Endodermal cell (in vitro differentiated cells): ENCODE measurements around the gene LRP6. TPM values are rescaled to one million over a fixed set of nuclear protein-coding genes. Genes with fewer than 3 reads are reported as not detected.

Experiments used
- DNase-seq: peaks from one replicate; pipeline ENCODE4 v3.0.0-alpha.2; 2017
- H3K27ac ChIP-seq: 2 replicates; pipeline ENCODE4 v1.5.1; 2013; ENCODE audit warnings: mild to moderate bottlenecking, low read depth, low read length, moderate library complexity
- H3K27me3 ChIP-seq: 2 replicates; pipeline ENCODE4 v1.6.1; 2013; ENCODE audit warnings: mild to moderate bottlenecking, low read length, moderate library complexity; ENCODE audit not compliant: insufficient read depth, control insufficient read depth, poor library complexity, severe bottlenecking
- H3K36me3 ChIP-seq: 2 replicates; pipeline ENCODE4 v1.7.0; 2013; ENCODE audit warnings: mild to moderate bottlenecking, low read length, moderate library complexity; ENCODE audit not compliant: control insufficient read depth, insufficient read depth
- H3K4me1 ChIP-seq: one replicate; pipeline ENCODE4 v1.7.0; 2013; ENCODE audit warnings: low read length; ENCODE audit not compliant: control insufficient read depth, insufficient read depth
- H3K4me3 ChIP-seq: 2 replicates; pipeline ENCODE4 v1.5.1; 2013; ENCODE audit warnings: mild to moderate bottlenecking, low read length, moderate library complexity
- H3K9ac ChIP-seq: 2 replicates; pipeline ENCODE4 v1.6.1; 2013; ENCODE audit warnings: mild to moderate bottlenecking, low read length, moderate library complexity; ENCODE audit not compliant: poor library complexity, severe bottlenecking; ENCODE audit errors: extremely low read depth
- H3K9me3 ChIP-seq: 2 replicates; pipeline ENCODE4 v1.6.1; 2013; ENCODE audit warnings: mild to moderate bottlenecking, low read length, moderate library complexity; ENCODE audit not compliant: control insufficient read depth
- H3K27ac Mint-ChIP-seq: 2 replicates; pipeline ENCODE4 v1.8.0; 2020; ENCODE audit warnings: mixed read lengths
- H3K27me3 Mint-ChIP-seq: 2 replicates; pipeline ENCODE4 v1.8.0; 2021; ENCODE audit warnings: mild to moderate bottlenecking, mixed read lengths; ENCODE audit not compliant: insufficient read depth
- H3K36me3 Mint-ChIP-seq: 2 replicates; pipeline ENCODE4 v1.8.0; 2020; ENCODE audit warnings: low read depth, mixed read lengths
- H3K4me1 Mint-ChIP-seq: 2 replicates; pipeline ENCODE4 v1.8.0; 2020; ENCODE audit warnings: mixed read lengths
- H3K4me3 Mint-ChIP-seq: 2 replicates; pipeline ENCODE4 v1.8.0; 2020; ENCODE audit warnings: mild to moderate bottlenecking, moderate library complexity, mixed read lengths
- H3K9me3 Mint-ChIP-seq: 2 replicates; pipeline ENCODE4 v1.8.0; 2020; ENCODE audit warnings: mild to moderate bottlenecking, mixed read lengths
- CTCF ChIP-seq: fragments of 200-600 bp; sonication (generic); conservative IDR thresholded peaks from 2 replicates; pipeline ENCODE4 v1.5.0; 2021; ENCODE audit warnings: antibody characterized with exemption, mild to moderate bottlenecking
- WGBS, 2 experiments: methylation state at CpG; one replicate each; pipeline versions ENCODE4 v1.1.5 to v1.1.7; 2013; ENCODE audit warnings: missing lambda C conversion rate in 2 of 2, mixed read lengths in 1 of 2; ENCODE audit not compliant: insufficient coverage in 1 of 2, insufficient read length in 1 of 2; 5-methylcytosine and 5-hydroxymethylcytosine counted together
- total RNA-seq, 2 donors: library from RNA; stranded (reverse); fragmentation: NEBNext Ultra II Directional in 1 of 2; extraction: Animal tissue kit (Norgen Biotek cat#: 25700) in 1 of 2; gene quantifications; 2 replicates in 1 of 2; 3 replicates in 1 of 2; pipeline ENCODE4 v1.2.1, GENCODE V29; 2021

The LRP6 gene
- total RNA-seq, 2 donors from 2014 or later: 109 to 182 TPM

- Mint-ChIP-seq H3K27me3 (no peaks in the 10 kb centered on the region), H3K4me3 (no peak overlapping the region), H3K36me3 (peaks cover 11% of the 10 kb centered on the region), H3K9me3 (no peaks in the 10 kb centered on the region), H3K27ac (no peak overlapping the region), H3K4me1 (peaks cover 54% of the 10 kb centered on the region)
- Histone ChIP-seq H3K4me3 (no peak overlapping the region), H3K27me3 (no peaks in the 10 kb centered on the region), H3K9ac (no peak overlapping the region), H3K4me1 (peaks cover 13% of the 10 kb centered on the region), H3K36me3 (peaks cover 5% of the 10 kb centered on the region), H3K9me3 (no peaks in the 10 kb centered on the region), H3K27ac (no peak overlapping the region)
- WGBS, 2 experiments: 98 to 100% methylated on average over 2 to 3 of the region's 3 CpGs
- TF ChIP-seq CTCF: no peak
- DNase-seq: no peak
Observed at GRCh38 chr12:12209675-12210074, 57.2 kb downstream of the LRP6 start.

GRCh38 chr12:12209043-12209442 is 57.8 kb downstream of the LRP6 start:
- Mint-ChIP-seq H3K27me3 (no peaks in the 10 kb centered on the region), H3K36me3 (peaks cover 12% of the 10 kb centered on the region), H3K9me3 (no peaks in the 10 kb centered on the region), H3K4me3 (no peak overlapping the region), H3K4me1 (peaks cover 50% of the 10 kb centered on the region), H3K27ac (no peak overlapping the region)
- Histone ChIP-seq H3K27ac (no peak overlapping the region), H3K4me1 (peaks cover 7% of the 10 kb centered on the region), H3K4me3 (no peak overlapping the region), H3K36me3 (peaks cover 5% of the 10 kb centered on the region), H3K27me3 (no peaks in the 10 kb centered on the region), H3K9ac (no peak overlapping the region), H3K9me3 (no peaks in the 10 kb centered on the region)
- no peak for DNase-seq
- no peak for TF ChIP-seq CTCF
- 92 to 96% methylated on average over 2 to 3 of the region's 3 CpGs for WGBS, 2 experiments

GRCh38 chr12:12207746-12208145 is 59.1 kb downstream of the LRP6 start:
- Mint-ChIP-seq H3K4me1 (peaks cover 52% of the 10 kb centered on the region), H3K27ac (no peak overlapping the region)
- 100% methylated on average over 1 of the region's 1 CpG; no CpG with 5 or more reads in 1 of the 2 experiments for WGBS, 2 experiments

More at GRCh38 chr12:12207746-12208145, 59.1 kb downstream of the LRP6 start:
- no peak overlapping the region for H3K9ac ChIP-seq
- no peaks in the 10 kb centered on the region for H3K27me3 Mint-ChIP-seq
- H3K4me3 Mint-ChIP-seq: no peak overlapping the region
- H3K4me3 ChIP-seq: no peak overlapping the region
- H3K9me3 Mint-ChIP-seq: no peaks in the 10 kb centered on the region
- H3K36me3 Mint-ChIP-seq: peaks cover 16% of the 10 kb centered on the region
- no peaks in the 10 kb centered on the region for H3K9me3 ChIP-seq
- H3K4me1 ChIP-seq: peaks cover 6% of the 10 kb centered on the region
- TF ChIP-seq CTCF: no peak
- no peaks in the 10 kb centered on the region for H3K27me3 ChIP-seq
- no peak overlapping the region for H3K27ac ChIP-seq
- H3K36me3 ChIP-seq: peaks cover 5% of the 10 kb centered on the region
- DNase-seq: no peak
